ENCODE measurements around the gene OLFML2A. TPM values are rescaled to one million over a fixed set of nuclear protein-coding genes. Genes with fewer than 3 reads are reported as not detected.

OLFML2A gene
- total RNA-seq, 1 donor: 29.7 TPM

DNA sequence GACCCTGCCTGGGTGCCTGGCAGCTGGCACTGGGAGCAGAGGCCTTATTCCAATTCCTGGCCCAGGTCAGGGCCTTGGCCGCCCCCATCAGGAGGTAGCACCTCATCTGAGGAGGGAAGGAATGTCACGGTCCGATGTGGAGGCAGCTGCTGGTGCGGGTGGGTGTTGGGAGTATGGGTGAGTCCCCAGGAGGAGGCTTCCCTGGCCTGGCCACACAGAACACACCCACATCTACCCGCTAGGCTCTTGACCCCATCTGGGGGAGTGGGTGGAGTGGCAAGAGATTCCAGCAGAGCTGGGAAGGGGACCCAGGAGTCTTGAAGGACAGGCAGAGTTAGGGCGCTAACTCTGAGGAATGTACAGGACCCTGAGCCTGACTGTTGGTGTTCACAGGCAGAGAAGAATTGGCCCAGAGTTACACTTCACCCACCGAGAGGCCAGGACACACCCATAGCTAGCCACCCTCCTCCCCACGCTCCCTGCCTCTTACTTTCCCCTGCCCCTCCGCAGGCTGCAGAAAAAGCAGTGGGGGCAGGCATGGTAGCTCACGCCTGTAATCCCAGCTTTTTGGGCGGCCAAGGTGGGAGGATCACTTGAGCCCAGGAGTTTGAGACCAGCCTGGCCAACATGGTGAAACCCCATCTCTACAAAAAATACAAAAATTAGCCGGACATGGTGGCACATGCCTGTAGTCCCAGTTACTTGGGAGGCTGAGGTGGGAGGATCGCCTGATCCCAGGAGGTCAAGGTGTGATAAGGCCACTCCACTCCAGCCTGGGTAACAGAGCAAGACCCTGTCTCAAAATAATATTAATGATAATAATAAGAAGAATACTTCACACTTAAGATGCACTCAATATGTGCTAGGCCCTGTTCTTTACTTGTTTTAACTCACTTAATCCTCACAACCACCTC, 6.0 kb downstream of the OLFML2A start:
- Histone ChIP-seq H3K27me3 (ENCODE audit: insufficient read depth, low read length) (no peaks in the 10 kb centered on the region), H3K4me3 (ENCODE audit: insufficient read depth, low read length) (no peak overlapping the region), H3K4me1 (ENCODE audit: insufficient read depth, low read length) (peaks cover 21% of the 10 kb centered on the region), H3K9me3 (ENCODE audit: low read depth, low read length) (no peaks in the 10 kb centered on the region), H3K27ac (ENCODE audit: low read depth, low read length) (no peak overlapping the region), H4K20me1 (ENCODE audit: insufficient read depth, low read length) (no peaks in the 10 kb centered on the region), H3K79me2 (ENCODE audit: insufficient read depth, low read length) (no peaks in the 10 kb centered on the region), H2AFZ (ENCODE audit: low read length) (no peak overlapping the region), H3K4me2 (ENCODE audit: insufficient read depth, low read length) (no peak overlapping the region), H3K36me3 (ENCODE audit: insufficient read depth, low read length) (no peaks in the 10 kb centered on the region)
- TF ChIP-seq, protein P1, sequence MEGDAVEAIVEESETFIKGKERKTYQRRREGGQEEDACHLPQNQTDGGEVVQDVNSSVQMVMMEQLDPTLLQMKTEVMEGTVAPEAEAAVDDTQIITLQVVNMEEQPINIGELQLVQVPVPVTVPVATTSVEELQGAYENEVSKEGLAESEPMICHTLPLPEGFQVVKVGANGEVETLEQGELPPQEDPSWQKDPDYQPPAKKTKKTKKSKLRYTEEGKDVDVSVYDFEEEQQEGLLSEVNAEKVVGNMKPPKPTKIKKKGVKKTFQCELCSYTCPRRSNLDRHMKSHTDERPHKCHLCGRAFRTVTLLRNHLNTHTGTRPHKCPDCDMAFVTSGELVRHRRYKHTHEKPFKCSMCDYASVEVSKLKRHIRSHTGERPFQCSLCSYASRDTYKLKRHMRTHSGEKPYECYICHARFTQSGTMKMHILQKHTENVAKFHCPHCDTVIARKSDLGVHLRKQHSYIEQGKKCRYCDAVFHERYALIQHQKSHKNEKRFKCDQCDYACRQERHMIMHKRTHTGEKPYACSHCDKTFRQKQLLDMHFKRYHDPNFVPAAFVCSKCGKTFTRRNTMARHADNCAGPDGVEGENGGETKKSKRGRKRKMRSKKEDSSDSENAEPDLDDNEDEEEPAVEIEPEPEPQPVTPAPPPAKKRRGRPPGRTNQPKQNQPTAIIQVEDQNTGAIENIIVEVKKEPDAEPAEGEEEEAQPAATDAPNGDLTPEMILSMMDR (IDR thresholded peaks at IDR 0.05; ENCODE audit: extremely low read depth, low read depth, low read length): no peak
- no peak for DNase-seq (ENCODE audit: insufficient read length, low spot score, missing footprints)

DNA sequence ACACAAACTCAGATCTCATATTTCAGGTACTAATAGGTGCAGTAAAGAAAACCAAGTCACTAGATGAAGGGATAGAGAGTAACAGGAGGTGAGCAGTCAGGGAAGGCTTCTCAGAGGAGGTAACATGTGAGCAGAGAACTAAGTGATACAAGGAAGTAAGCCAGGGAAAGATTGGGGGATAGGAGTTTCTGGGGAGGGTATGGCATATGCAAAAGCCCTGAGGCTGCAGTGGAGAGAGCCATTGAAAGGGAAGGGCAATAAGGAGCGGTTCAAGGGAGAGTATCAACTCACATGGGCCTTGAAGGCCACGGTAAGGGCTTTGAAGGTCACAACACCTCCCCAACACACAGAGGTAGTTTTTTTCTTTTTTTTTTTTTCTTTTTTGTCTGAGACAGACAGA, 6.9 kb downstream of the OLFML2A start:
- peaks cover 17% of the 10 kb centered on the region for H3K4me1 ChIP-seq (ENCODE audit: insufficient read depth, low read length)
- H2AFZ ChIP-seq (ENCODE audit: low read length): no peak overlapping the region
- DNase-seq (ENCODE audit: insufficient read length, low spot score, missing footprints): no peak
- H3K79me2 ChIP-seq (ENCODE audit: insufficient read depth, low read length): no peaks in the 10 kb centered on the region
- no peaks in the 10 kb centered on the region for H3K9me3 ChIP-seq (ENCODE audit: low read depth, low read length)
- H3K4me3 ChIP-seq (ENCODE audit: insufficient read depth, low read length): no peak overlapping the region
- no peak overlapping the region for H3K27ac ChIP-seq (ENCODE audit: low read depth, low read length)
- TF ChIP-seq, protein P1 (IDR thresholded peaks at IDR 0.05; ENCODE audit: extremely low read depth, low read depth, low read length): no peak
- no peaks in the 10 kb centered on the region for H4K20me1 ChIP-seq (ENCODE audit: insufficient read depth, low read length)
- no peak overlapping the region for H3K4me2 ChIP-seq (ENCODE audit: insufficient read depth, low read length)
- H3K27me3 ChIP-seq (ENCODE audit: insufficient read depth, low read length): no peaks in the 10 kb centered on the region
- H3K36me3 ChIP-seq (ENCODE audit: insufficient read depth, low read length): no peaks in the 10 kb centered on the region

DNA sequence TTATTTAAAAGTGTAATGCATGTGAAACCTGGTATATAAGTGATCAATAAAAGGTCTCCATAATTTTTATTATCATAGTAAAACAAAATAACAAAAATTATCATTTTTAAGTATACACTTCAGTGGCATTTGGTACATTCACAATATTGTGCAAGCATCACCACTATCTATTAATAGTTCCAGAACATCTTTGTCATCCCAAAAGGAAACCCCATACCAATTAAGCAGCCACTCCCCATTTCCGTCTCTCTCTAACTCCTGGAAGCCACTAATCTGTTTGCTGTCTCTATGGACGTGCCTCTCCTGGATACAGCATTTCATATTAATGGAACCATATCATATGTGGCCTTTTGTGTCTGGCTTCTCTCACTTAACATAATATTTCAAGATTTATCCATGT, 7.6 kb downstream of the OLFML2A start:
- Histone ChIP-seq H3K27me3 (ENCODE audit: insufficient read depth, low read length) (no peaks in the 10 kb centered on the region), H3K79me2 (ENCODE audit: insufficient read depth, low read length) (no peaks in the 10 kb centered on the region), H3K36me3 (ENCODE audit: insufficient read depth, low read length) (no peaks in the 10 kb centered on the region), H2AFZ (ENCODE audit: low read length) (no peak overlapping the region), H3K9me3 (ENCODE audit: low read depth, low read length) (no peaks in the 10 kb centered on the region), H3K4me1 (ENCODE audit: insufficient read depth, low read length) (peaks cover 12% of the 10 kb centered on the region), H3K27ac (ENCODE audit: low read depth, low read length) (no peak overlapping the region), H3K4me2 (ENCODE audit: insufficient read depth, low read length) (peak overlapping the region; percentile 28), H3K4me3 (ENCODE audit: insufficient read depth, low read length) (no peak overlapping the region), H4K20me1 (ENCODE audit: insufficient read depth, low read length) (no peaks in the 10 kb centered on the region)
- TF ChIP-seq, protein P1 (IDR thresholded peaks at IDR 0.05; ENCODE audit: extremely low read depth, low read depth, low read length): no peak
- DNase-seq (ENCODE audit: insufficient read length, low spot score, missing footprints): peak; percentile 65

DNA sequence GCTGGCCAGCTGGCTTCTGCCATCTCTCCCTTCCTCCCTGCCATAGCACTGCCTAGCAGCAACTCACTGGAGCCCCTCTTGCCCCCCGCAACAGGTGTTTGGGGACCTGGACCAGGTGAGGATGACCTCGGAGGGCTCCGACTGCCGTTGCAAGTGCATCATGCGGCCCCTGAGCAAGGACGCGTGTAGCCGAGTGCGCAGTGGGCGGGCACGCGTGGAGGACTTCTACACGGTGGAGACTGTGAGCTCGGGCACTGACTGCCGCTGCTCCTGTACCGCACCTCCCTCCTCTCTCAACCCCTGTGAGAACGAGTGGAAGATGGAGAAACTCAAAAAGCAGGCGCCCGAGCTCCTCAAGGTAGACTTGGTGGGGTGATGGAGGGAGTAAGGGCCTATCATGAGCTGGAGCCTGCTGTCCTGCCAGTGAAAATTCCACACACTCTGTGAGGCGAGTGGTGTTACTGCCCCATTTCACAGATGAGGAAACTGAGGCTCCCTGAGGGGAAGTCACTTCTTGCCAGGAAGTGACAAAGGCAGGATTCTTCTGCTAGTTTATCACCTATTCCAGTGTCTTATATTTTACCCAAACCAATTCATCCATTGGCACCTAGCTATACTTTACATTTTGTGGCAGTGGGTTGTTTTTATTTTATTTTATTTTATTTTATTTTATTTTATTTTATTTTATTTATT, 10.1 kb downstream of the OLFML2A start:
- no peaks in the 10 kb centered on the region for H4K20me1 ChIP-seq (ENCODE audit: insufficient read depth, low read length)
- no peaks in the 10 kb centered on the region for H3K9me3 ChIP-seq (ENCODE audit: low read depth, low read length)
- H3K4me3 ChIP-seq (ENCODE audit: insufficient read depth, low read length): no peak overlapping the region
- H3K27me3 ChIP-seq (ENCODE audit: insufficient read depth, low read length): no peaks in the 10 kb centered on the region
- TF ChIP-seq, protein P1 (IDR thresholded peaks at IDR 0.05; ENCODE audit: extremely low read depth, low read depth, low read length): no peak
- no peak overlapping the region for H3K4me2 ChIP-seq (ENCODE audit: insufficient read depth, low read length)
- no peak overlapping the region for H3K27ac ChIP-seq (ENCODE audit: low read depth, low read length)
- peak; percentile 18 for DNase-seq (ENCODE audit: insufficient read length, low spot score, missing footprints)
- H3K4me1 ChIP-seq (ENCODE audit: insufficient read depth, low read length): peaks cover 3% of the 10 kb centered on the region
- H2AFZ ChIP-seq (ENCODE audit: low read length): no peak overlapping the region
- no peaks in the 10 kb centered on the region for H3K79me2 ChIP-seq (ENCODE audit: insufficient read depth, low read length)
- H3K36me3 ChIP-seq (ENCODE audit: insufficient read depth, low read length): no peaks in the 10 kb centered on the region
